Measurements from ENCODE around the gene CKAP2.
A peak's percentile ranks its signal among the peaks of the same experiment; 100 is the strongest.
"Not testable (repeated sequence)": the region's sequence is repeated elsewhere in the genome, so short reads cannot be mapped to it uniquely, and the experiment has no call there.

CKAP2 gene

GRCh38 chr13:52451135-52451804, 4.0 kb upstream of the CKAP2 start:
- DNase-seq (ENCODE audit: low read depth in 3 of 3) = no peak

GRCh38 chr13:52452470-52452869, 2.8 kb upstream of the CKAP2 start:
- no peak for DNase-seq (ENCODE audit: low read depth in 3 of 3)

- no peak for DNase-seq (ENCODE audit: low read depth in 3 of 3)
Observed at GRCh38 chr13:52454459-52454819, 839 bp upstream of the CKAP2 start.

GRCh38 chr13:52455677-52456041, 381 bp downstream of the CKAP2 start:
- peak; percentile 64 to 70 (median 67) for DNase-seq (ENCODE audit: low read depth in 3 of 3)

- DNase-seq (ENCODE audit: low read depth in 3 of 3) = no peak
Observed at GRCh38 chr13:52459668-52460067, 4.4 kb downstream of the CKAP2 start.

GRCh38 chr13:52461265-52461664, 6.0 kb downstream of the CKAP2 start:
- DNase-seq (ENCODE audit: low read depth in 3 of 3) = no peak

- DNase-seq (ENCODE audit: low read depth in 3 of 3) = no peak
Observed at GRCh38 chr13:52463526-52463925, 8.2 kb downstream of the CKAP2 start.

GRCh38 chr13:52468487-52468886, 13.2 kb downstream of the CKAP2 start:
- not testable (repeated sequence) for DNase-seq (ENCODE audit: low read depth in 3 of 3)

- DNase-seq (ENCODE audit: low read depth in 3 of 3) = not testable (repeated sequence)
Observed at GRCh38 chr13:52480677-52481428, 25.6 kb downstream of the CKAP2 start.

GRCh38 chr13:52487078-52487477, 31.8 kb downstream of the CKAP2 start:
- not testable (repeated sequence) for DNase-seq (ENCODE audit: low read depth in 3 of 3)

- not testable (repeated sequence) for DNase-seq (ENCODE audit: low read depth in 3 of 3)
Observed at GRCh38 chr13:52488763-52489162, 33.5 kb downstream of the CKAP2 start.

- DNase-seq (ENCODE audit: low read depth in 3 of 3) = not testable (repeated sequence)
Observed at GRCh38 chr13:52491015-52491414, 35.7 kb downstream of the CKAP2 start.

GRCh38 chr13:52494241-52494640, 39.0 kb downstream of the CKAP2 start:
- not testable (repeated sequence) for DNase-seq (ENCODE audit: low read depth in 3 of 3)

- DNase-seq (ENCODE audit: low read depth in 3 of 3) = not testable (repeated sequence)
Observed at GRCh38 chr13:52497979-52498378, 42.7 kb downstream of the CKAP2 start.

GRCh38 chr13:52502277-52502676, 47.0 kb downstream of the CKAP2 start:
- DNase-seq (ENCODE audit: low read depth in 3 of 3) = not testable (repeated sequence)

- DNase-seq (ENCODE audit: low read depth in 3 of 3) = not testable (repeated sequence)
Observed at GRCh38 chr13:52505843-52506242, 50.6 kb downstream of the CKAP2 start.

- not testable (repeated sequence) for DNase-seq (ENCODE audit: low read depth in 3 of 3)
Observed at GRCh38 chr13:52509532-52509931, 54.3 kb downstream of the CKAP2 start.

GRCh38 chr13:52510221-52510797, 55.0 kb downstream of the CKAP2 start:
- not testable (repeated sequence) for DNase-seq (ENCODE audit: low read depth in 3 of 3)

GRCh38 chr13:52511598-52511997, 56.3 kb downstream of the CKAP2 start:
- not testable (repeated sequence) for DNase-seq (ENCODE audit: low read depth in 3 of 3)

GRCh38 chr13:52513957-52514596, 58.8 kb downstream of the CKAP2 start:
- not testable (repeated sequence) for DNase-seq (ENCODE audit: low read depth in 3 of 3)

- DNase-seq (ENCODE audit: low read depth in 3 of 3) = not testable (repeated sequence)
Observed at GRCh38 chr13:52523323-52523722, 68.0 kb downstream of the CKAP2 start.

Data from stimulated activated CD4-positive, alpha-beta T cell treated with anti-CD3 and anti-CD28 coated beads, TNF-alpha, amount 100 ng/mL, for 4 hours (primary cell).